ENCODE results near the gene MMP27.

GRCh38 chr11:102653744-102654291 is 51.8 kb downstream of the MMP27 start:
- TF ChIP-seq POLR2A (IDR thresholded peaks at IDR 0.05), result no peak
- no peak for TF ChIP-seq CTCF (IDR thresholded peaks at IDR 0.05)
